GM21390 (cell line): ENCODE data around the gene ZNF195.
"Not testable (repeated sequence)": the region's sequence is repeated elsewhere in the genome, so short reads cannot be mapped to it uniquely, and the experiment has no call there.

ENCODE experiments used
- ATAC-seq: cut with Tn5 transposase; IDR thresholded peaks from one replicate; pipeline ENCODE4 v1.9.1; 2021; ENCODE audit not compliant: unreplicated experiment

The ZNF195 gene

DNA sequence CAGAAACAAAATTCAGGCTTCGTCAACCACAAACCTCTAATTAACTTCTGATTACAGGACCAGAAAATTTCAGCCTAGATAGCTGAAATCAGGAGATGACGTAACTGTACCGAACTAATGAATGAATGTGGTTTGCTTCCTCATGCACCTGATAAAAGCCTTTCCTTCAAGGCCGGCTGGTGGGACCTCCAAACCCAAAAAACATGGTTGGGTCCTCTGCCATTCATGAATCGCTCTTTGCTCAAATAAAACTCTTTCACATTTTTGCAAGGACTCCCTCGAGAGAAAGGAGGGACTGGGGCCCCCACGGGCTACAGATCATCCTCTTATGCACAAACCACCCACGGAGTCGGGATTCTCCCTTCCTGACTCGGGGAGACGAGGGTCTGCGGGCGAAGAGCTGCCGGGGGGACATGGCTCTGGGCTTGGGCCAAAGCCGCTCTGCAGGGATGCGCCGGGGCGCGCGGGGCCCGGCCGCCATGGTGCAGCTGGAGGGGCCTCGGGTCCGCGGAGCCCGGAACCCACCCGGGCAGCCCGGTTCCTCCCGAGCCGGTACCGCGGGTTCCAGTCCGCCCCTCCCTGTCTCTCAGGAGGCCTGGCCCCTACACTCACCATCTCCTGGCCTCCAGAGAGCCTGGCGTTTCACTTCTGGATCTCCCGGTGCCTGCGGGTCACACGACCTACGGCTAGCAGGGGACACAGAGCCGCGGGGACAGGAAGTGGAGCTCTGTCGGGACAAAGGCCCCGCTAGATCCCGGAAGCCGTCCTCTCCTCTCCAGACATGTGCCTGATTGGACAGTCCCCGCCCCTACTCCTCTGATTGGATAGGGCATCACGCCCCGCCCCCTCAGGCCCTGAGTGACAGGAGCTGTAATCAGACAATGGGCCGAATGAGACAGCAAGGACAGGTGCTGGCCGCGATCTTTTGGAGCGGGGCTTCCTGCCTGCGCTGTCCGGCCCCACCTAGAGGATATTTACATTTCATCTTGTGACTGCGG lies at the start of gene ZNF195:
Gene ZNF195 (minus strand): TSS at position 721 of the 998 bp plus-strand sequence. CDS start 106 bp downstream, at position 615.
- peak; percentile 98 for ATAC-seq

DNA sequence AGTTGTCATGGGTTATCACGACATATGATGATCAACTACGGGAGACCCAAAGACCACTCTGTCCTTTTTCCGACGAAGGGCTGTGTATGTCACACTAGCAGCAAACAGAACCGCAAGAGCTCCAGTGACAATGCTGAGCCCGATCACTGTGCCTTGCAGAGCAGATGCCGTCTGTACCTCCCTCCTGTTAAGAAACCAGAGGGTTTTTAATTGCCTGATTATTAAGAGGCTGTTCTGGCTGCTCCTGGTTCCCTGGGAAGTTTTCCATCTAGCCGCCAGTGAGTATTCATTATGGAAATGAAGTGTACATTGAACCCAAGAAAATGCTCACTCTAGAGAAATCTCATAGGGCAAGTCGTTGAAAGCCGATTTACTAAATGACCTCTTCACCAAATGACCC lies 49.1 kb upstream of the ZNF195 start:
- ATAC-seq, result not testable (repeated sequence)

- not testable (repeated sequence) for ATAC-seq
These were observed 47.6 kb upstream of the ZNF195 start for GRCh38 chr11:3426541-3426940.

- not testable (repeated sequence) for ATAC-seq
These were observed 45.0 kb upstream of the ZNF195 start for GRCh38 chr11:3423928-3424327.

- ATAC-seq, result not testable (repeated sequence)
These were observed 44.3 kb upstream of the ZNF195 start for GRCh38 chr11:3423138-3423731.

- ATAC-seq, result peak; percentile 98
These were observed 43.6 kb upstream of the ZNF195 start for GRCh38 chr11:3422380-3423137.

DNA sequence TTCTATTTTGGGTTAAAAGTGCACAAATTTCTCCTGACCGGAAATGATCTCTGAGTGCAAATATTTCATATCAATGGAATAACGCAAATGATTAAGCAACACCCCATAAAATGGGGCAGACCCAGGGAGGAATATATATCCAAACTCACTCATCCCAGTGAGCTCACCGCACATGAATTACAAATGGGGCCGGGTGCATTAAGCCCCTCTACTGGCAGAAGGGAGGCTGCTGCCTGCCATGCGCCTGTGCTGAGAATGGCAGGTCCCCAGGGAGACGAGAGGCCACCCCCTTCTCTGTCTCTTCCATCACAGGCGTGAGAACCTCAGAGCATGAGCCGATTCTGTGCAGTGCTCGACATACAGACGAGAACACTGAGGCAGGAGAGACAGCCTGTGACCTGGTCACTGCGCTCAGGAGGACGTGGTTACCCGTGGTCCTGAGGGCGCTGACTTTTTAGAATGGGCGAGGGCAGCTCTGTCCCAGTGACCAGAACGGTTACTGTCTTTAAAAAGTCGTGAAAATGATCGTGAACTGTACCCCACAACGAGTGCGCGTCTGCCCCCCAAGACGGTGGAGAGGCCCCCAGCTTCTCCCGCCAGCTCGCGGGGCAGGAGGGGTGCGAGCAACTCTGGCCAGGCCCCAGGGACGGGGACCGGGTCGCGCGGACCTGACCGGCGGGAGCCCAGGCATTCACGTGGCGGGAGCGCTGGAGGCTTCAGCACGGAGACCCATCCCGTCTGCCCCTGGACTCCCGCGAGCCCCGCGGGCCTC lies 42.8 kb upstream of the ZNF195 start:
- ATAC-seq, result not testable (repeated sequence)

GRCh38 chr11:3420281-3421042 lies 41.5 kb upstream of the ZNF195 start:
- not testable (repeated sequence) for ATAC-seq

DNA sequence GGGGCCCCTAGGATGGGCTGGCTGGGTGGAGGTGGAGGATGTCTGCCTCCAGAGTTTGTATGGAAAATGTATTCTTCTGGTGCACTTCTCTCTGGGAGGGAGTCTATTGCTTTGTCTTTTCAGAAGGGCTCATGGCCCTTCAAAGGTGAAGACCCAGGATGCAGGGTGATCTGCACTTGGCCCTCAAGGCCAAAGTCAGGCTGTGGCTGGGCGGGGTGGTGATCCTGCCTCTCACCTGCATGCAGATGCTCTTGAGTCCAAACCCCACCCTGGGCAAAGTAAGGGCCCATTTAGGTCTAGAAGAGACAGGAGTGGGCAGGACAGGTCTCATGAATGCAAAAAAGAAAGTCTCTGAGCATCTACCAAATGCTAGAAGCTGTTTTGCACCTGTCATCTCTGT lies 40.5 kb upstream of the ZNF195 start:
- not testable (repeated sequence) for ATAC-seq

DNA sequence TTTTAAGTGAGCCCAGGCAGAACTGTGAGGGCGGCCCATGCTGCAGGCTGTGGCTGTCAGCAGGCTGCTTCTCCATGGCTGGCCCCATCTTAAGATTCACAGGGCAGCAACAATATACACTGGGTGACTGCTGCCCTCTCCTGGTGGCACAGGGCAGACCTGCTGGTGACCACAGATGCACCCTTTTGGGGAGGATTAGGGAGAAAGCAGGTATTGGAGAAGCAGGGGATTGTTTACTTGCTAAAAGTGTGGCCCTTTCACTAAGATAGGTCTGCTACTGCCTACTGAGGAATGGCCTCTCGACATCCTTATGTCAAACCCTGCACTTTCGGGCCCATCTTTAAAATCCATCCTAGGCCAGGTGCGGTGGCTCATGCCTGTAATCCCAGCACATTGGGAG lies 38.1 kb upstream of the ZNF195 start:
- not testable (repeated sequence) for ATAC-seq

DNA sequence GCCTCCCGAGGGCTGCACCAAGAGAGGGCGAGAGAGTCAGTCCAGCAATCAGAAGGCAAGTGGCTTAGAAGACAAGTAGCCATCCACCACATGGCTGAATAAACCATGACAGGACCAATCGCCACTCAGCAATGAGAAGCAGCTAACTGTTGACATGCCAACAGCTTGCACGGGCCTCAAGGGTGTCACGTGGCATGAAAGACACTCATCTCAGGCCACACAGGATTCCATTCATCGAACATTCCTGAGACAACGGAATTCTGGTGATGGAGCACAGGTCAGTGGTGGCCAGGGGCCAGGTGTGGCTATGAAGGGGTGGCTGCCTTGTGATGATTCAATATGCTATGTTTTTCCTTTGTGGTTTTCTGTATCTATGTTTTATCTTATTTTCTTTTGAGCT lies 36.4 kb upstream of the ZNF195 start:
- ATAC-seq, result not testable (repeated sequence)

- ATAC-seq, result not testable (repeated sequence)
These were observed 34.7 kb upstream of the ZNF195 start for GRCh38 chr11:3413666-3414065.

GRCh38 chr11:3412837-3413236 lies 33.9 kb upstream of the ZNF195 start:
- no peak for ATAC-seq

DNA sequence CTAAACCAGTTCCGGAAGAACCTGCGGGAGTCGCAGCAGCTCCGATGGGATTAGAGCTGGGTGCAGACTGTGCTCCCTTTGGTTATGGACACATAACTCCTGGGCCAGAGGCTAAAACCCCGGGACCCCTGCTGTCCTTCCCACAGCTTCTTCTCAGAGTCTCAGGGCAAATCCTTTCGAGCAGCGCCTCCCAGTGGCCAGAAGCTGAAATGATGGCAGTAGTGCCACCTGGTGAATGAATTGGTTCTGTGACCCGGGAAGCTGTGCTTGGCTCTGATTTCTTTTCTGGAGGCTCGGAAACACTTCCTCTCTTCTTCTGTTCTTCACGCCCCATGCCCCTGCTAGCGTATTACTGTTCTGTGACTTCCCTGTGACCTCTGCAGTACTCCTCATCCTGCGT lies 29.8 kb upstream of the ZNF195 start:
- ATAC-seq, result not testable (repeated sequence)

GRCh38 chr11:3408058-3408605 lies 29.2 kb upstream of the ZNF195 start:
- not testable (repeated sequence) for ATAC-seq

- ATAC-seq, result not testable (repeated sequence)
These were observed 28.0 kb upstream of the ZNF195 start for GRCh38 chr11:3406937-3407336.

GRCh38 chr11:3406223-3406875 lies 27.4 kb upstream of the ZNF195 start:
- not testable (repeated sequence) for ATAC-seq

GRCh38 chr11:3404076-3404925 lies 25.4 kb upstream of the ZNF195 start:
- ATAC-seq, result not testable (repeated sequence)
